ENCODE data around the gene JAG1. TPM values are rescaled to one million over a fixed set of nuclear protein-coding genes. Genes with fewer than 3 reads are reported as not detected.

The JAG1 gene
- total and polyA plus RNA-seq, 3 donors from 2014 or later, result 17.4 to 30.6 (median 24.7) TPM

DNA sequence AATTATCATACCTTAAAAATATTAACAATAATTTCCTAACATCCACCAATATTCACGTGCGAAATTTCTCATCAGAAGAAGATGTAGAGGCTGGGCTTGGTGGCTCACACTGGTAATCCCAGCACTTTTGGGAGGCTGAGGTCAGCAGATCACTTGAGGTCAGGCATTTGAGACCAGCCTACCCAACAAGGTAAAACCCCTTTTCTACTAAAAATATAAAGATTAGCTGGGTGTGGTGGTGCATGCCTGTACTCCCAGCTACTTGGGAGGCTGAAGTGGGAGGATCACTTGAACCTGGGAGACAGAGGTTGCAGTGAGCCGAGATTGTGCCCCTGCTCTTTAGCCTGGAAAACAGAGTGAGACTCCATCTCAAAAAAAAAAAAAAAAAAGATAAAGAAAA, 36.1 kb upstream of the JAG1 start:
- WGBS, 2 donors, result 89 to 93% methylated on average over 3 of the region's 3 CpGs

GRCh38 chr20:10708351-10709185, 34.8 kb upstream of the JAG1 start:
- intact Hi-C loops (cut with DNase I; ENCODE audit: low total_unique reads), result no loop called here
- no peak for DNase-seq
- 78 to 87% methylated on average over 7 of the region's 7 CpGs for WGBS, 2 donors

More for the DNA sequence above, 36.1 kb upstream of the JAG1 start:
- Histone ChIP-seq H3K9me3 (no peaks in the 10 kb centered on the region), H3K27me3 (no peaks in the 10 kb centered on the region), H3K36me3 (ENCODE audit: low read depth, missing control alignments) (no peaks in the 10 kb centered on the region), H3K27ac (no peak overlapping the region), H3K4me1 (no peaks in the 10 kb centered on the region), H3K4me3 (no peak overlapping the region)
- TF ChIP-seq POLR2A (IDR thresholded peaks at IDR 0.05), result no peak
- TF ChIP-seq, protein P1, sequence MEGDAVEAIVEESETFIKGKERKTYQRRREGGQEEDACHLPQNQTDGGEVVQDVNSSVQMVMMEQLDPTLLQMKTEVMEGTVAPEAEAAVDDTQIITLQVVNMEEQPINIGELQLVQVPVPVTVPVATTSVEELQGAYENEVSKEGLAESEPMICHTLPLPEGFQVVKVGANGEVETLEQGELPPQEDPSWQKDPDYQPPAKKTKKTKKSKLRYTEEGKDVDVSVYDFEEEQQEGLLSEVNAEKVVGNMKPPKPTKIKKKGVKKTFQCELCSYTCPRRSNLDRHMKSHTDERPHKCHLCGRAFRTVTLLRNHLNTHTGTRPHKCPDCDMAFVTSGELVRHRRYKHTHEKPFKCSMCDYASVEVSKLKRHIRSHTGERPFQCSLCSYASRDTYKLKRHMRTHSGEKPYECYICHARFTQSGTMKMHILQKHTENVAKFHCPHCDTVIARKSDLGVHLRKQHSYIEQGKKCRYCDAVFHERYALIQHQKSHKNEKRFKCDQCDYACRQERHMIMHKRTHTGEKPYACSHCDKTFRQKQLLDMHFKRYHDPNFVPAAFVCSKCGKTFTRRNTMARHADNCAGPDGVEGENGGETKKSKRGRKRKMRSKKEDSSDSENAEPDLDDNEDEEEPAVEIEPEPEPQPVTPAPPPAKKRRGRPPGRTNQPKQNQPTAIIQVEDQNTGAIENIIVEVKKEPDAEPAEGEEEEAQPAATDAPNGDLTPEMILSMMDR (IDR thresholded peaks at IDR 0.05), result no peak
- intact Hi-C loops (cut with DNase I; ENCODE audit: low total_unique reads), result no loop called here
- no peak for DNase-seq

DNA sequence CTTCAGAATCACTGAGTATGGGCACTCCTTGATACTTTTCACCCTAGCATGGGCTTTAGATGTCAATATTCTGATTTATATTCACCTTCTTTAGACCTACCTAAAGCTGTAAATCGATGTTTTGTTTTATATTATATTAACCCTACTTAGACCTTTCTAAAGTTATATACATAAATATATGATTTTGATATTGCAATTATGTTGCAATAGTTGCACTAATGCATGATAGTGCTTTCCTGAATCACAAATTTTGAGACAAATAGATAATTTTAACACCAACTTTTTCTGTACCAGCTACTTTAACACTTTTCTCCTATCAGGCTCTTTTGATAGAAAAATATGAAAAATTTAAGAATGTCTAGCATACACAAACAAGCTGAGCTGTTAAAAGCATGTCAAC, 34.0 kb upstream of the JAG1 start:
- H3K36me3 ChIP-seq (ENCODE audit: low read depth, missing control alignments), result no peaks in the 10 kb centered on the region
- TF ChIP-seq POLR2A (IDR thresholded peaks at IDR 0.05), result no peak
- TF ChIP-seq, protein P1 (IDR thresholded peaks at IDR 0.05), result no peak
- H3K4me3 ChIP-seq, result no peak overlapping the region
- H3K4me1 ChIP-seq, result no peaks in the 10 kb centered on the region
- no peak overlapping the region for H3K27ac ChIP-seq
- H3K27me3 ChIP-seq, result no peaks in the 10 kb centered on the region
- intact Hi-C loops (cut with DNase I; ENCODE audit: low total_unique reads), result no loop called here
- WGBS, 2 donors, result 87 to 89% methylated on average over 1 of the region's 1 CpG
- no peak for DNase-seq
- H3K9me3 ChIP-seq, result no peaks in the 10 kb centered on the region

More at GRCh38 chr20:10708351-10709185, 34.8 kb upstream of the JAG1 start:
- H3K4me1 ChIP-seq, result no peaks in the 10 kb centered on the region
- H3K27ac ChIP-seq, result no peak overlapping the region
- TF ChIP-seq, protein P1 (IDR thresholded peaks at IDR 0.05), result no peak
- no peak for TF ChIP-seq POLR2A (IDR thresholded peaks at IDR 0.05)
- H3K27me3 ChIP-seq, result no peaks in the 10 kb centered on the region
- no peaks in the 10 kb centered on the region for H3K36me3 ChIP-seq (ENCODE audit: low read depth, missing control alignments)
- H3K4me3 ChIP-seq, result no peak overlapping the region
- no peaks in the 10 kb centered on the region for H3K9me3 ChIP-seq

DNA sequence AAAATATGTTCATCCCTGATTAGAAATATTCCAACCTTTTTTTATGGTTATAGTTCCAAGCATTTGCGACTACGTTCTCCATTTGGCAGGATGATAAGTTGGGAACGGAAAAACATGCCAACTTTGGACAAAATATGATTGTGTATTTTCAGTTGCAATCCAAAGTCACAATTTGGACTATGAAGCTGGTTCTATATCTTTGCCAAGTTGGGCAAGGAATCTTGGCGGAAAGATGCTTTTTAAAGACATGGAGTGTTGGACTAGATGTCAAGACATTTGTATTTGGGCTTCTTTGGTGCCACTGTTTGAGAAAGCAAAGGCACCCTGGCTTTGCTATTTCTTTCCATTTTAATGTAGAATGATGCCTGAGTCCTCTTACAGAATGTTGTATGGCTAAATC, 33.3 kb upstream of the JAG1 start:
- intact Hi-C loops (cut with DNase I; ENCODE audit: low total_unique reads), result no loop called here
- DNase-seq, result no peak
- 66 to 88% methylated on average over 4 of the region's 4 CpGs for WGBS, 2 donors
- Histone ChIP-seq H3K36me3 (ENCODE audit: low read depth, missing control alignments) (no peaks in the 10 kb centered on the region), H3K9me3 (no peaks in the 10 kb centered on the region), H3K27ac (no peak overlapping the region), H3K4me3 (no peak overlapping the region), H3K4me1 (no peaks in the 10 kb centered on the region), H3K27me3 (no peaks in the 10 kb centered on the region)
- TF ChIP-seq POLR2A (IDR thresholded peaks at IDR 0.05), result no peak
- TF ChIP-seq, protein P1 (IDR thresholded peaks at IDR 0.05), result no peak

- H3K27me3 ChIP-seq, result no peaks in the 10 kb centered on the region
- H3K36me3 ChIP-seq (ENCODE audit: low read depth, missing control alignments), result no peaks in the 10 kb centered on the region
- H3K4me3 ChIP-seq, result no peak overlapping the region
- no peak overlapping the region for H3K27ac ChIP-seq
- intact Hi-C loops (cut with DNase I; ENCODE audit: low total_unique reads), result no loop called here
- H3K9me3 ChIP-seq, result no peaks in the 10 kb centered on the region
- TF ChIP-seq, protein P1 (IDR thresholded peaks at IDR 0.05), result no peak
- no peak for TF ChIP-seq POLR2A (IDR thresholded peaks at IDR 0.05)
- 59 to 79% methylated on average over 12 of the region's 12 CpGs for WGBS, 2 donors
- no peak for DNase-seq
- H3K4me1 ChIP-seq, result no peaks in the 10 kb centered on the region
Measured at GRCh38 chr20:10706460-10706811, 32.6 kb upstream of the JAG1 start.

Measured in testis (tissue), 3 donors.